T follicular helper cell (primary cell): ENCODE data around the gene NUMBL.

ENCODE experiments used
- DNase-seq: peaks from one replicate; pipeline ENCODE4 v3.0.0-alpha.2; 2020; ENCODE audit warnings: low read depth

Gene NUMBL

DNA sequence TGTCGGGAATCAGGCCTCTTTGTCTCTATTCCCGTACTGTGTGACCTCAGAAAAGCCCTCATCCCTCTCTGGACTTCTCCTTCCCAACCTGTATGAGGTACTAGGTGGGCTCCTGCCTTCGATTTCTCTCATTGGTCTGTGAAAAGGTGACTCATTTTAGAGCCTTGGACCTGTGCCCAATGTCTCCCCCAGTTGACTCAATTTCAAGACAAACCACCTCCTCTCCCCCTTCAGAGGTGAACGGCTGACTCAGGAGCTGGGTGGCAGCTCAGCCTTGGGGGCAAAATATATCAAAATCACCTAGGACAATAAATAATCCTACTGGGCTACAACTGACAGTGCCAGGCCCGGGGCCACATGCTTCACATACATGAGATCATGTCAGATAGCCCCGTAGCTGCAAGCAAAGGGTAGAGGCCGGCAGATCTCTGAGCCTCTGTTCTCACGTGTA, 25.6 kb upstream of the NUMBL start:
- peak; percentile 54 for DNase-seq

GRCh38 chr19:40714441-40715299, 24.2 kb upstream of the NUMBL start:
- peak; percentile 91 for DNase-seq

DNA sequence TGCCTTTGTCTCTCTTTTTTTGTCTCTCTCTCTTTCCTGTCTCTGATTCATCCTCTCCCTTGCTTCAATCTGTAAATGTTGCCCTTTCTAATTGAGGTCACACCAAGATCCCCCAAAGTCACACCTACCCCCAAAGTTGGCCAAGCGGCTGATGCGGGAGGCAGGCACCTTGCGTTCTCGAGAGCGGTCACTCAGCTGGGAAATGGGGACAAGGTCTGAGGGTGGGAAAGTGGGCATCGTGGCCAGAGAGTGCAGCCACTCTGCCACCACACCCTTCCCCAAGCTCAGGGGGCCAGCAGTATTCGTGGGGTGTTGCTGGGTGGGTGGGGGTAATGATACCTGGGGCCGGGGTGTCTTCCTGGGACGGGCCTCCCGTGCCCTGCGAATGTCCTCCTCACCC, 23.5 kb upstream of the NUMBL start:
- DNase-seq, result no peak

DNA sequence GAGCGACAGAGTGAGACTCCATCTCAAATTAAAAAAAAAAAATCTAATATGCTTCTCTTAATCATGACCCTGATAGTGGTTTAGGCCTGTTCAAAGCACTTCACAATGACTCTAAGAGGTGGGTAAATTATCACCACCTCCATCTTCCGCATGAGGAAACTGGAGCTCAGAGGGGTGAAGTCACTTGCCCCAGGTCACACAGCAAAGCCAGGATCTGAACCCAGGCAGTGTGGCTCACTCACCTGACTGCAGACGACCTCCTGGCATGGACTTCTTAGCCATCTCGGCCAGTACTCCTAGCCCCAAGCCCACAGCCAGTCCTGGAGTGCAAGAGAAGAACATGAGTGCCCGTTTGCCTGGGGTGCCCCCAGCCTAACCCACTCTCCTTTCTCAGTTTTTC, 19.4 kb upstream of the NUMBL start:
- DNase-seq, result no peak

DNA sequence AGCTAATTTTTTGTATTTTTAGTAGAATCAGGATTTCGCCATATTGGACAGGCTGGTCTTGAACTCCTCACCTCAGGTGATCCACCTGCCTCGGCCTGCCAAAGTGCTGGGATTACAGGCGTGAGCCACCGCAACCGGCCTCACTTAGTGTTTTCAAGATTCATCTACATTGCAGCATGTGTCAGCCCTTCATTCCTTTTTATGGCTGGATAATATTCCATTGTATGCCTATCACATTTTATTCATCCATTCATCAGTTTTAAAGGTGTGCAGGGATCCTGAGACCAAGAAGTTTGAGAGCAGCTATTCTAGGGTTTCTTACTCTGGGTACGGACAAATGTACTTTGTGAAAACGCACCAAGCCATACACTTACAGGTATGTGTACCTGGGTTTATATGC, 17.2 kb upstream of the NUMBL start:
- DNase-seq, result no peak

- DNase-seq, result no peak
Measured at GRCh38 chr19:40705950-40706619, 15.6 kb upstream of the NUMBL start.

DNA sequence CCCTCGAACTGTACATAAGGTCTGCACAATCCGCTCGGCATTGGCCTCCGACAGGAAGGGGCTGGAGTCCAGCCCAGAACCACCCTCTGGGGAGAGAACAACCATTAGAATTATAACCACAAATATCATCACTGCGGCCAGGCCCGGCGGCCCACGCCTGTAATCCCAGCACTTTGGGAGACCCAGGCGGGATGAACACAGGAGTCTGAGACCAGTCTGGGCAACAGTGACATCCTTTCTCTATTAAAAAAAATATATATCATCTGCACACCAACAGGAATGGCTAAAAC, 14.9 kb upstream of the NUMBL start:
- no peak for DNase-seq

DNA sequence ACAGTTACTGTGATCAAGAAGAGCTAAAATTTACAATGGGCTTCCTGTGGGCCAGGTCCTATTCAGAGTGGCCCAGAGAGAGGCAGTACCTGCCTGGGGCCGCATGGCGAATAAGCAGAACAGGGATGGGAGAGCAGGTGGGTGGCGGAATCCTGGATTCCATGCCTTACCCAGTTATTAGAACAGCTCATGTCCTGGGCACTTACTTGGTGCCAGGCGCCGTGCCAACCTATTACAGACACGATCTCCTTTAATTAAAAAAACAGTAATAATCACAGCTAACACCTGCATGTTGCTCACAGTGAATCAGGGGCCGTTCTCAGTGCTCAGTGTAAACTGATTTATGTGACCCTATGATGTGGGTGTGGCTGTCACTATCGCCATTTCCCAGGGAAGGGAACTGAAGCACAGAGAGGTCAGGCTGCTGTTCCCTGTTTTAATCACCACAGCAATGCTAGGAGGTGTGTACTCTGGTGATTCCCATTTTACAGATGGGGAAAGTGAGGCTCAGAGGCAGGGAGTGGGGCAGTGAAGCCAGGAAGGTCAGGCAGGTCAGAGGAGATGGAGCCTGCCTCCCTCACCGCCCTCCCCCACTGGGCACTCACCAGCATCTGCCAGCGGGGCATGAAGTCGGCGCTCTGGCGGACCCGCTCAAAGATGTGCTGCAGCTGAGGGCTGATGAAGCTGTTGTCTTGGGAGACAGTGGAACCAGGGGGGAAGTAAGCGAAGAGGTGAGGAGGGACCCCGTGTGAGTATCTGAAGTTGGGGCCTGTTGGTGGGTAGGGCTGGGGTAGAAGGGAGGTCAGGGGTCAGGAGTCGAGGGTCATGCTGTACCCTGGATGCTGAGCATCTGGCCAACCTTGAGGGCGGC, 14.3 kb upstream of the NUMBL start:
- no peak for DNase-seq

GRCh38 chr19:40703029-40703755, 12.7 kb upstream of the NUMBL start:
- no peak for DNase-seq

DNA sequence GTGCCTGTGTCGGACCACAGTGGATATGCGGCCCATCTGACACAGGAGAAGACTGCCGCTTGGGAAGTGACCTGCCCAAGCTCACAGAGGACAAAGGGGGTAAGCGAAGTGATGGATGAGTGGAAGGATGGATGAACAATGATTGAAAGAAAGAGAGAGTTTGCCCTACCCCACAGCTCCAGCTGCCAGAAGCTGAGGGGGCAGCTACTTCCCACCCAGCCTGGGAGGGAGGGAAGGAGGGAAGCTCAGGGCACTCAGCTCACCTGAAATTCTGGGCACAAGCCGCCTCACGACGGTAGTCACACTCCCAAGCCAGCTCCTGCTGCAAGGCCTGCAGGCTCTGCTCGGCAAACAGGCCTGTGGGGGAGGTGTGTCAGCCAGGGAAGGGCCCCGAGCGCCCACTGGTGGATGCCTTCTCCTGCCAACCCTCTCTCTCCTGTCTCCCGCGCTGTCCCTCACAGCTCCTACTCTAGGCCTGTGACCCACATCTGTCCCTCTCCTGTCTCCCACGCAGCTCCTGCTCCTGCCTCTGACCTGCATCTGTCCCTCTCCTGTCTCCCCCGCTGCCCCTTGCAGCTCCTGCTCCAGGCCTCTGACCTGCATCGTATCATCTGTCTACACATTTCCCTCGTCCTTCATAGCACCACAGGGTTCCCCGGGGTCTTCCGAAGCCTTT, 12.0 kb upstream of the NUMBL start:
- DNase-seq, result no peak

DNA sequence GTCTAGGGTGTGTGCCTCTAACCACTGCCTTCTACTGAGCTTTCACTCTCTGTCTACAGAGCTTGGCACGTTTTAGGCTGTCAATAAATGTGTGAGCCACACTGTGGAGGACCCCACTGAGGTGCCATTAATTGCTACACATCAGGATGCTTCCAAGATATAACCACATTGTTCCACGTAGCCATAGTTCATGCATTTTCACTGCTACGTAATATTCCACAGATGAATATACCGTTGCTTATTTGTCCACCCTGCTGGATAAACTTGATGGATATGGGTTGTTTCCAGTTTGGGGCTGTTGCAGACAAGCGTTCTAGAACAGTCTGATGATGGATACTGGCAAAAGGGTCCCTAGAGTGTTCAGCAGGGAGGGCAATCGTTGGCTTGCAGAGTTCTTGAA, 11.3 kb upstream of the NUMBL start:
- DNase-seq, result no peak

GRCh38 chr19:40700083-40700482, 9.6 kb upstream of the NUMBL start:
- no peak for DNase-seq

- DNase-seq, result no peak
Measured at GRCh38 chr19:40697007-40697406, 6.6 kb upstream of the NUMBL start.

GRCh38 chr19:40695881-40696280, 5.4 kb upstream of the NUMBL start:
- no peak for DNase-seq

DNA sequence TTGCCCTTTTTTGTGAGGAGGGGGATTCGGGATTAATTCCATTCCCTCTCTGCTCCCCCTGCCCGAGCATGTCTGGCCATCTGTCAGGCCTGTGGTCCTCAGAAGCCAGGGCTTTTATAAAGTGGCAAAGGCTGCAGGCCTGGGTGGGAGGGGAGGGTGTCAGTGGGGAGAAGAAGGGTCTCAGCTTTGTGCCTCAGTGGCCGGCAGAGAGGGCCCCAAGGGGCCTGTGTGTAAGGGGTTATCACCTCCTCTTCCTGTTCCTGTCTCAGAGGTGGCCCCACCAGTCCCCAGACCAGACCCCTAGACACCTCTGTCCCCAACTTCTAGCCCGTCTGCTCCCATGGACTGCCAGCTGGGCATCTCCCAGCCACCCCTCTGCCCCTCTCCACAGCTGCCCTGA, 3.4 kb upstream of the NUMBL start:
- no peak for DNase-seq

DNA sequence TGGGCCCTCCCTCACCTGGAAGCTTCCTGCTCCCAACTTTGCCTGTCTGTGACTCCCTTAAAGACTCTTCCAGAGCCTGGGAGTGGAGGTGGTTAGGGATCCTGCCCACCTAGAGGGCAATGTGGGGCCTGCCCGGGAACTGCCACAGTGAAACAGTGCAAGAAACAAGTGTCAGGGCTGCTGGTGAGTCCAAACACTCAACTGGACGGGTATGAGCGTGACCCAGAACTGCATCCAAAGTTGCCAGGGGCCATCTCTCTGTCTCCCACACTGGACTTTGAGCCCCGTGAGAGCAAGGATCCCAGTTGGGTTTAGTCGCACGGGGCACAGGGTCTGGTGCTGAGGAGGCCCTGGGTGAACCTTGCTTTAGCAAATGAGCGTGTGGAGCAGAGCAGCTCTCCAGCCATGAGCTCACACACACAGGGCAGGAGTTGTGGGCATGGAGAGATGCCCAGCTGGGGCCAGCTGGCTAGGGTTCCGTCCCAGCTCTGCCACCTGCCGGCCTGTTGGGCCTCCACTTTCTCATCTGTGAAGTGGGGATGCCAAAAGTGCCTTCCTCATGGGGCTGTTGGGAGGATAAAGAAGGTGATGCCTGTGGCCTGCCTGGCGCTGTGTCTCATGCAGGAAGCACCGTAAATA, 2.8 kb upstream of the NUMBL start:
- no peak for DNase-seq

- DNase-seq, result no peak
Measured at GRCh38 chr19:40692212-40692551, 1.7 kb upstream of the NUMBL start.

GRCh38 chr19:40691421-40692211, 1.2 kb upstream of the NUMBL start:
- no peak for DNase-seq

- peak; percentile 85 for DNase-seq
Measured at GRCh38 chr19:40690693-40691420, 406 bp upstream of the NUMBL start.
